ENCODE results near the gene NATD1.

DNA sequence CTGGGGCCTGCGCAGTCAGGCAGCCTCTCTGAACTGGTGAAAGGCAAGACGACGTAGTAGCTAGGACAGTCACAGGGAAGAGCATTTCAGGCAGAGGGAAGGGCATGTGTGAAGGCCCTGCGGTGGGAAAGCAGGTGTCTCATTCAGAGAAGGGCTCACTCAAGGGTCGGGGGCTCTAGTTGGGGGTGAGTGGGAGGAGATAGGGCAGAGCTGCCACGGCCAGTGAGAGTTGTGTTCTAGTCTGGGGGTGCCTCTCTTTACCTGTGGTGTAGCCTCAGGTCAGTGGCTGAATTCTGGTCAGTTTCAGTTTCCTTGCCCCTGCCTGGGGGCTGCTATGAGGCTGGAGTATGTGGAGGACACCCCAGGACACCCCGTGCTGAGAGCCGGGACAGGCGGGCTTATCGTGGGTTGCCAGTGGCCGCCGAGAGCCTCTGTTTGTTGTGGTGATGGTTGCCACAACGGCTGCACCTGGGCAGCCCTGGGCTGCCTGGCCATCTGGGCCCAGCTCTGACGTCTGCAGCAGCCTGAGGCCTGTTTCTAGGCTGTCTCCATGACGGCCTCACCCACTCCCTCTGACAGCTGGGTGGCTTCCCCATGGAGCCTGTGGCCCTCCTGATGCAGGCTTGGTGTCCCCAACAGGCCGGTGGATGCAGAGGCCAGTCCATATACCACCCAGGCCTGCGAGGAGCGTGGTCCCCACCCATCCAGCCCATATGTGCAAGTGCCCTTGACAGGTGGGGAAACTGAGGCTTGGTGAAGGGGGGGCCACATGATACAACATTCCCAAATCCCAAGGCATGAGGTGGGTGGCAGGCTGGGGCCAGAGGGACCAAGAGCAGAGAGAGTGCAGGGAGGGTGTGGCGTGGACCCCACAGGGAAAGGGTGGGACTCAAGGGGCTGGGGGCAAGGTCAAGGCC, 42.1 kb upstream of the NATD1 start:
- TF ChIP-seq, protein P1, sequence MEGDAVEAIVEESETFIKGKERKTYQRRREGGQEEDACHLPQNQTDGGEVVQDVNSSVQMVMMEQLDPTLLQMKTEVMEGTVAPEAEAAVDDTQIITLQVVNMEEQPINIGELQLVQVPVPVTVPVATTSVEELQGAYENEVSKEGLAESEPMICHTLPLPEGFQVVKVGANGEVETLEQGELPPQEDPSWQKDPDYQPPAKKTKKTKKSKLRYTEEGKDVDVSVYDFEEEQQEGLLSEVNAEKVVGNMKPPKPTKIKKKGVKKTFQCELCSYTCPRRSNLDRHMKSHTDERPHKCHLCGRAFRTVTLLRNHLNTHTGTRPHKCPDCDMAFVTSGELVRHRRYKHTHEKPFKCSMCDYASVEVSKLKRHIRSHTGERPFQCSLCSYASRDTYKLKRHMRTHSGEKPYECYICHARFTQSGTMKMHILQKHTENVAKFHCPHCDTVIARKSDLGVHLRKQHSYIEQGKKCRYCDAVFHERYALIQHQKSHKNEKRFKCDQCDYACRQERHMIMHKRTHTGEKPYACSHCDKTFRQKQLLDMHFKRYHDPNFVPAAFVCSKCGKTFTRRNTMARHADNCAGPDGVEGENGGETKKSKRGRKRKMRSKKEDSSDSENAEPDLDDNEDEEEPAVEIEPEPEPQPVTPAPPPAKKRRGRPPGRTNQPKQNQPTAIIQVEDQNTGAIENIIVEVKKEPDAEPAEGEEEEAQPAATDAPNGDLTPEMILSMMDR (IDR thresholded peaks at IDR 0.05): no peak
- TF ChIP-seq POLR2A (IDR thresholded peaks at IDR 0.05): no peak
